GM18498 (cell line): Measurements from ENCODE around the gene ZNF516.

ENCODE experiments used
- ATAC-seq: cut with Tn5 transposase; IDR thresholded peaks from one replicate; pipeline ENCODE4 v1.9.1; 2021; ENCODE audit warnings: mild to moderate bottlenecking, moderate library complexity; ENCODE audit not compliant: unreplicated experiment

Gene ZNF516

GRCh38 chr18:76384861-76385680 lies 110.0 kb downstream of the ZNF516 start:
- ATAC-seq, result no peak

- ATAC-seq, result no peak
Observed at GRCh38 chr18:76384114-76384790, 110.8 kb downstream of the ZNF516 start.

GRCh38 chr18:76383636-76384035 lies 111.4 kb downstream of the ZNF516 start:
- no peak for ATAC-seq

GRCh38 chr18:76382275-76382674 lies 112.8 kb downstream of the ZNF516 start:
- no peak for ATAC-seq

GRCh38 chr18:76380791-76381405 lies 114.1 kb downstream of the ZNF516 start:
- ATAC-seq, result no peak

GRCh38 chr18:76380127-76380729 lies 114.8 kb downstream of the ZNF516 start:
- no peak for ATAC-seq

GRCh38 chr18:76379226-76380126 lies 115.6 kb downstream of the ZNF516 start:
- ATAC-seq, result no peak

GRCh38 chr18:76378526-76379215 lies 116.4 kb downstream of the ZNF516 start:
- no peak for ATAC-seq

GRCh38 chr18:76377359-76377756 lies 117.7 kb downstream of the ZNF516 start:
- ATAC-seq, result no peak

- no peak for ATAC-seq
Observed at GRCh38 chr18:76376668-76377358, 118.2 kb downstream of the ZNF516 start.

- ATAC-seq, result no peak
Observed at GRCh38 chr18:76376225-76376624, 118.8 kb downstream of the ZNF516 start.

- ATAC-seq, result peak; percentile 71
Observed at GRCh38 chr18:76374330-76375281, 120.4 kb downstream of the ZNF516 start.

- no peak for ATAC-seq
Observed at GRCh38 chr18:76373297-76373696, 121.7 kb downstream of the ZNF516 start.

GRCh38 chr18:76371301-76372203 lies 123.5 kb downstream of the ZNF516 start:
- ATAC-seq, result no peak

- ATAC-seq, result no peak
Observed at GRCh38 chr18:76370686-76371085, 124.4 kb downstream of the ZNF516 start.

- ATAC-seq, result no peak
Observed at GRCh38 chr18:76370201-76370600, 124.8 kb downstream of the ZNF516 start.

GRCh38 chr18:76369791-76370190 lies 125.3 kb downstream of the ZNF516 start:
- ATAC-seq, result no peak
